Right lobe of liver (tissue), 4 donors: ENCODE data around the gene ZBED5.

ENCODE experiments used
- POLR2A ChIP-seq: fragments of 450-650 bp; IDR thresholded peaks from one replicate; pipeline ENCODE4 v1.6.1; 2017; ENCODE audit warnings: antibody characterized with exemption, mild to moderate bottlenecking
- TF ChIP-seq, protein P1 (sequence below), 4 donors: fragments of 200-600 bp in 3 of 4; fragments of 450-650 bp in 1 of 4; IDR thresholded peaks; one replicate each; pipeline versions ENCODE4 v1.5.1 to v1.8.0; 2016 to 2022; ENCODE audit warnings: antibody characterized with exemption in 4 of 4, mild to moderate bottlenecking in 2 of 4
- donor health status: DM: no; HTN: no; CAD: no.
- donor health status: DM: no; HTN: no; CAD: no.
- donor health status: DM: no; HTN: yes; CAD: no.

DNA sequence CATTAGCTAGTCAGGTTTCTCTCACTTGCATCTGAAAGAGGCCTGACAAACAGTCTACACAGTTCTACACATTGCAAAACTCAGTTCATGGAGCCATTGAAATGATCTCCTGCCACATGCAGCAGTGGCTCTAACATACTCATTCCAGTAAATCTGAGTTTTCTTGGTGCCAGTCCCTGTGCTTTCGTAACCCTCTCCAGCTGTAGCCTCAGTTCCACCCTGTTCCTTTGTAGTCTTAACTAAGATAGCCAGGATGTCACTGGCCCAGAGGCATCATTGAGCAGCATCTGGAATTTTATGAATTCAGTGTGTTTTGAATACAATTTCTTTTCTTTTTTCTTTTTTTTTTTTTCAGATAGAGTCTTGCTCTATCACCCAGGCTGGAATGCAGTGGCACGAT lies 37.4 kb upstream of the ZBED5 start:
- no peak for TF ChIP-seq POLR2A
- TF ChIP-seq, protein P1, sequence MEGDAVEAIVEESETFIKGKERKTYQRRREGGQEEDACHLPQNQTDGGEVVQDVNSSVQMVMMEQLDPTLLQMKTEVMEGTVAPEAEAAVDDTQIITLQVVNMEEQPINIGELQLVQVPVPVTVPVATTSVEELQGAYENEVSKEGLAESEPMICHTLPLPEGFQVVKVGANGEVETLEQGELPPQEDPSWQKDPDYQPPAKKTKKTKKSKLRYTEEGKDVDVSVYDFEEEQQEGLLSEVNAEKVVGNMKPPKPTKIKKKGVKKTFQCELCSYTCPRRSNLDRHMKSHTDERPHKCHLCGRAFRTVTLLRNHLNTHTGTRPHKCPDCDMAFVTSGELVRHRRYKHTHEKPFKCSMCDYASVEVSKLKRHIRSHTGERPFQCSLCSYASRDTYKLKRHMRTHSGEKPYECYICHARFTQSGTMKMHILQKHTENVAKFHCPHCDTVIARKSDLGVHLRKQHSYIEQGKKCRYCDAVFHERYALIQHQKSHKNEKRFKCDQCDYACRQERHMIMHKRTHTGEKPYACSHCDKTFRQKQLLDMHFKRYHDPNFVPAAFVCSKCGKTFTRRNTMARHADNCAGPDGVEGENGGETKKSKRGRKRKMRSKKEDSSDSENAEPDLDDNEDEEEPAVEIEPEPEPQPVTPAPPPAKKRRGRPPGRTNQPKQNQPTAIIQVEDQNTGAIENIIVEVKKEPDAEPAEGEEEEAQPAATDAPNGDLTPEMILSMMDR (IDR thresholded peaks at IDR 0.05) = no peak
